ENCODE measurements around the gene CTXN2.

The CTXN2 gene

GRCh38 chr15:48225771-48226170, 34.3 kb downstream of the CTXN2 start:
- no peak for DNase-seq

GRCh38 chr15:48230498-48230897, 39.0 kb downstream of the CTXN2 start:
- DNase-seq: no peak

- DNase-seq: no peak
Observed at GRCh38 chr15:48233246-48233645, 41.8 kb downstream of the CTXN2 start.

- DNase-seq: no peak
Observed at GRCh38 chr15:48239334-48239733, 47.9 kb downstream of the CTXN2 start.

GRCh38 chr15:48242015-48242414, 50.5 kb downstream of the CTXN2 start:
- no peak for DNase-seq

GRCh38 chr15:48242535-48242934, 51.1 kb downstream of the CTXN2 start:
- DNase-seq: no peak

GRCh38 chr15:48244921-48245320, 53.5 kb downstream of the CTXN2 start:
- DNase-seq: no peak

GRCh38 chr15:48248414-48248813, 56.9 kb downstream of the CTXN2 start:
- DNase-seq: no peak

GRCh38 chr15:48250640-48251076, 59.2 kb downstream of the CTXN2 start:
- DNase-seq: peak; percentile 34

- no peak for DNase-seq
Observed at GRCh38 chr15:48253172-48253571, 61.7 kb downstream of the CTXN2 start.
